Stimulated activated CD4-positive, alpha-beta T cell treated with anti-CD3 and anti-CD28 coated beads, TNF-alpha, amount 100 ng/mL, for 1 hour (primary cell): Measurements from ENCODE around the gene PRSS36.
A peak's percentile ranks its signal among the peaks of the same experiment; 100 is the strongest.

ENCODE experiments used
- DNase-seq, 3 donors: peaks; one replicate each; pipeline ENCODE4 v3.0.0-alpha.2; 2020; ENCODE audit warnings: low read depth in 3 of 3, low spot score in 1 of 3

PRSS36 gene

GRCh38 chr16:31128711-31129567 lies 20.9 kb downstream of the PRSS36 start:
- no peak for DNase-seq

GRCh38 chr16:31127182-31127581 lies 22.7 kb downstream of the PRSS36 start:
- no peak for DNase-seq

DNA sequence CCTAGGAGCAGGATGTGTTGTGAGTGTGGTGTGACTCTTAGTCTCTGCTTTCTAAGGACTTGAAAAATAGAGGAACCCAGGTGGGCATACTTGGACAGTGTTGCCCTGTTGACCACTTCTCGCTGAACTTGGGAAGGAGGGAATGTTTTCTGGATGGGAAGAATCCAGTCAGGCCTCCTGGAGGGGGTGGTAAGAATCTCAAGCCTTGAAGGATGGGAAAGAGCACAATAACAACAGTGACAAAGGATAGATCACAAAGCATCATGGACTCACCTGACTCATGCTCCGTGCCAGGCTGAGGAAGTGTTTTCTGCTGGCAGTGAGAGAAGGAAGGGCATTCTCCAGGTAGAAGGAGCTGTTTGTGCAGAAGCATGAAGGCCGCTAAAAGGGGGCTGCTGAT lies 24.0 kb downstream of the PRSS36 start:
- no peak for DNase-seq

DNA sequence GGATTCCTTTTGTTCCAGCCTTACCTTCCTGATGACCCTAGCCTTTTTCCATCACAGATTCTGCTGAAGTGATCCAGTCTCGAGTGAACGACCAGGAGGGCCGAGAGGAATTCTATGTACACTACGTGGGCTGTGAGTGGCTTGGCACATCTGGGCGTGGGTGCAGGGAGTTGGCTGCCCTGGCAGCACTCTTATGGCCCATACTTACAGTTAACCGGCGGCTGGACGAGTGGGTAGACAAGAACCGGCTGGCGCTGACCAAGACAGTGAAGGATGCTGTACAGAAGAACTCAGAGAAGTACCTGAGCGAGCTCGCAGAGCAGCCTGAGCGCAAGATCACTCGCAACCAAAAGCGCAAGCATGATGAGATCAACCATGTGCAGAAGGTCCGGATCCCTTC lies 29.7 kb downstream of the PRSS36 start:
- no peak for DNase-seq

DNA sequence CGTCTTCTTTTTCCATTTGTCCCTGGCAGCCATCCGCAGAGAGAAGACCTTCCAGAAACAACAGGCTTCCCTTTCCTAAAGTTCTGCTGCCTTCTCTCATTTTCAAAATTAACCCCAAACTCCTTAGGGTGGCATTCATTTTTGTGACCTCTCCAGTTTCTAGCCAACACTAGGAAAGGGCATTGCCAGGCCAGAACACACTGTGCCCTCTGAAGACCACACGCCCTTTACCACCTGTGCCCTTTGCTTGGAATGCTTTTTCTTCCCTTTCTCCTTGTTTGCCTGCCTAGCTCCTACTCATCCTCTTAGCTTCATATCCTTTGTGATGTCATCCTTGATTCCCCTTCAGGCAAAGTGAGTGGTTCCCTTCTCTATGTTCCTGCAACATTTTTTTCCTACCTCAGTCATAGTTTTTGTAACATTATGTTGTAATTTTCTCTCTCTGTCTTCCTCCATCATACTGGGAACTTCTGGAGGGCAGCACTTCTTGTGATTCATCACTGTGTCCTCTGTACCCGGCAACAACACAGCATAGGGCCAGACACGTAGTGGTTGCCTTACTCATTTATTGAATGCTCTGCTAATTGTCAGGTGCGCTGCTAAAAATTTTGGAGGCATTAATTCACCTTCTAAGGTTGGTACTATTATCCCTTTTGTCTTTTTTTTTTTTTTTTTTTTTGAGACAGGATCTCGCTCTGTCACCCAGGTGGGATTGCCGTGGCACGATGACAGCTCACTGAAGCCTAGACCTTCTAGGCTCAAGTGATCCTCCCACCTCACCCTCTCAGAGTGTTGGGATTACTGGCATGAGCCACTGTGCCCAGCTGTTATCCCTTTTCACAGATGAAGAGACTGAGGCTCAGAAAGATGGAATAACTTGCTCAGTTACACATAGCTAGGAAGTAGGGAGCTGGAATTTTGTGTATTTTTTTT lies 31.4 kb downstream of the PRSS36 start:
- DNase-seq = no peak

GRCh38 chr16:31117384-31118222 lies 32.3 kb downstream of the PRSS36 start, which contains the start of gene KAT8:
Gene KAT8, plus strand, starts transcription at chr16:31117664. Its CDS starts 18 bp downstream, at chr16:31117682.
- DNase-seq = peak; percentile 89 to 91 (median 91)

- no peak for DNase-seq
Measured at GRCh38 chr16:31114468-31114867, 35.4 kb downstream of the PRSS36 start.

DNA sequence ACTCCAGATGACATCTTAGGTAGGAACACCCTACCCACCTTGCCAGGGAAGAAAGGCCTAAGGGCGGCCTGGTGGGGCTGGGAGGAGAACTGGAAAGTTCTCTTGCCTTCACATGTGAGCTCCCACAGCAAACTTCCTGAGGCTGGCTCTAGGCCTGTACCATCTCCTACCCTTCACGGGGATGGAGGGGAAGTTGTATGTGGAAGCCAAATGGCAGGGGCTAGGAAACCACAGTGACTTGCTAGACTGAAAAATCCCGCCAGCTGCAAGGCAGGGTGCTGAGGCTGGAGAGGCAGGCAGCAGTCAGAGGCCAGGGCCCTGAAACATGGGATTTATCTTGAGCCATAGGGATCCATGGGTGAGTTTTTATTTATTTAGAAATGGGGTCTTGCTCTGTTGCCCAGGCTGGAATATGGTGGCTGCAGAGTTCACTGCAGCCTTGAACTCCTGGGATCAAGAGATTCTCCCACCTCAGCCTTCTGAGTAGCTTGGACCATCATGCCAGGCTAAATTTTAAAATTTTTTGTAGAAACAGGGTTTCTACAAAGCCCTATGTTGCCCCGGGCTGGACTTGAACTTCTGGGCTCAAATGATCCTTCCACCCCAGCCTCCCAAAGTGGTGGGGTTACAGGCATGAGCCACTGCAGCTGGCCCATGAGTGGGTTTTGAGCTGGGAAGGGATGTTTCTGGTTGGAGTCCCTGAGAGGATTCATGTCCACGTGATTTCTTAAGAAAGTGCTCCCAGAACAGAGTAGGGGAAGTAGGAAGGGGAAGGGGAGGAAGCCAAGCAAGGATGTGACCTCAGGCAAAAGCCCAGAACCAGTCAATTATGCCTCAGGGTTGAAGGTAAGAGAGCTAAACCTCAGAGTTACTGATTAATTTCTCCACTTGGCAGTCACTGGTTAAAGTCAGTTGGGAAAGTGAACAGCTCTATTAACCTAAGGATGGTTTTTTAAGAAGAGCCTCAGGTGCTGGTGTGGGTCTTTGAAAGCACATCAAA lies 36.4 kb downstream of the PRSS36 start:
- DNase-seq = no peak

- no peak for DNase-seq
Measured at GRCh38 chr16:31112711-31113110, 37.2 kb downstream of the PRSS36 start.

- no peak for DNase-seq
Measured at GRCh38 chr16:31111881-31112466, 37.9 kb downstream of the PRSS36 start.

- no peak for DNase-seq
Measured at GRCh38 chr16:31110106-31111034, 39.5 kb downstream of the PRSS36 start.

DNA sequence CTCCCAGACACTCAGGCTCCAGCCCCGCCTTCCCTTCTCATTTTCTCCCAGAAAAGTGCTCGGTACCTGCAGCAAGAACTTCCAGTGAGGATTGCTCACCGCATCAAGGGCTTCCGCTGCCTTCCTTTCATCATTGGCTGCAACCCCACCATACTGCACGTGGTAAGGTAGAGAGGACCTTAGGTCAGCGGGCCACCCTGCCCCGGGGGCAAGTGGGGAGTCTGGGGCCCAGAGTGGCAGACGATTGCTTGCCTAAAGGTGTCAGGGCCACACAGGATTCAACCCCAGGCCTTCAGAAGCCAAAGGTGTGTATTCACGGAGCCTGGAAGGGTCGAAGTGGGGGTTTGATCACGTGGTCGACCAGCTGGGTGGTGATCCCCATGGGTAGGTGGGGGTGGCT lies 40.2 kb downstream of the PRSS36 start:
- no peak for DNase-seq

GRCh38 chr16:31108794-31109558 lies 40.9 kb downstream of the PRSS36 start:
- DNase-seq = no peak

DNA sequence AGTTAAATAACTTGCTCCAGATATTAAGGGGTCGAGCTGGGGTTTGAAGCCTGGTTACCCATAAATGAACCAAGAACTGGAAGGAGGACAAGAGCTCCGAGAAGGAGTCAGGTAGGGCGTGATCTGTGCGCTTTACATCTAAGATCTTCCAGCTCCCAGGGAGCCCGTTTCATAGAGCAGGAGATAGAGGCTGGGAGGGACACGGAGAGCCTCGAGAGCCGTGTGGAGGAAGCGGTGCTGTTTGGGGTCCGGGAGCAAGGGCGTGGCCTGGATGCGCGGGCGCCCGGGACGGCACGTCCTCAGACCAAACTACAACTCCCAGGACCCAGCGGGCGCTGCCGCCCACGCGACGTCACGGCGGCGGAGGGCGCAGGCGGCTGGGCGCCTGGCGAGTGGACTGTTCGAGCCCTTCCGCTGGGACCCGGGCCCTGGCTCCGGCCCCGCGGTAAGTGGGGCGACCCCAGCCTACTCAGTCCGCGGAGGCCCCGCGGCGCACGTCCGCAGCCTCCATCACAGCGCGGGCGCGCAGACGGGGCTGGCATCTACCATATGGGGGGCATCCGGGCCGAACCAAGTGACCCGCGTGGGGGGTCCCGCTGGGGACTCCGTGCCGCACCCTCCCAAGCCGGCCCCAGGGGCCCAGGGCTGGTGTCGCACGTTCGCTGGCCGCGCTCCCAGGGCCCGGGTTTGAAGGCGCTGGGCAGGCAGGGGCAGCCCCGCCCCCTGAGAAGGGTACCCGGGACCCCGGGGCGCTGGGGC lies 41.7 kb downstream of the PRSS36 start, which contains the start of gene BCKDK:
TSS of gene BCKDK (plus strand) at position 352 of the 759 bp plus-strand sequence. CDS start 838 bp downstream, outside the sequence.
- DNase-seq = peak in 2 of 3 donors; percentile 19 to 63

DNA sequence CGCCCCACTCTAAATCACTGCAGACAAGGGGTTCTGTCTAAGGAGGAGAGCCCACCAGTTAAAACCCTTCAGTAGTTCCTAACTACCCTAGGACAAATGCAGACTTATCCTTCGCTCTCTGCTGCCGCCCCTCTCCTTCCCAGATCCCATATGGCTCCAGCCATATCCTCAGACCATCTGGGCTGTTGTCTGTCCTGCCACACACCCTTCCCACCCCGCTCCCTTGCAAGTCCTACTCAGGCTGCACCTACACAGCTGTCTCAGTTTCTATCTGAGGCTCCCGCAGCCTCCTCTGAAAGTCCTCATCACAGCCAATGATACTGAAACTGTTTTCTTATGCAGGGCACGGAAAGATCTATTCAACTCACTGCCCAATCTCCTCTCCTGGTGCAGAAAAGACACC lies 42.4 kb downstream of the PRSS36 start:
- DNase-seq = no peak
